H1 (cell line): ENCODE results near the gene NFX1. TPM values are rescaled to one million over a fixed set of nuclear protein-coding genes. Genes with fewer than 3 reads are reported as not detected.

ENCODE experiments used
- CTCF ChIA-PET: fragments of 300-600 bp; sonication (Branson Sonifier 250); formaldehyde crosslinking; loops from one replicate; lab custom pipeline; 2021; ENCODE audit not compliant: partially characterized antibody; lab: Charles Lee
- POLR2A ChIA-PET: fragments of 300-600 bp; sonication (Branson Sonifier 250); formaldehyde crosslinking; loops from one replicate; lab custom pipeline; 2021; ENCODE audit warnings: inconsistent platforms; ENCODE audit not compliant: partially characterized antibody; lab: Charles Lee
- DNase-seq, 2 experiments: peaks; one replicate each; pipeline versions ENCODE4 v3.0.0 to v3.0.0-alpha.2; 2010 to 2022; ENCODE audit warnings: low spot score in 2 of 2, low read depth in 1 of 2, mixed read lengths in 1 of 2
- FAIRE-seq: peaks from 2 replicates; lab custom pipeline; 2011; peaks lifted over from hg19 to GRCh38; lab: Jason Lieb, UNC
- H2AFZ ChIP-seq: 2 replicates; pipeline ENCODE4 v1.8.1; 2012; ENCODE audit warnings: low read length, inconsistent platforms
- H2AK5ac ChIP-seq: 2 replicates; pipeline ENCODE4 v1.6.1; 2013; ENCODE audit warnings: low read depth, low read length
- H2BK120ac ChIP-seq: replicated peaks from 2 replicates; pipeline ENCODE3; 2013; ENCODE audit warnings: low read depth, low read length, inconsistent platforms
- H2BK12ac ChIP-seq: 2 replicates; pipeline ENCODE4 v1.6.1; 2013; ENCODE audit warnings: low read depth, low read length
- H2BK15ac ChIP-seq: 2 replicates; pipeline ENCODE4 v1.6.1; 2013; ENCODE audit warnings: low read length
- H2BK20ac ChIP-seq: 2 replicates; pipeline ENCODE4 v1.6.1; 2013; ENCODE audit warnings: low read length
- H2BK5ac ChIP-seq: 2 replicates; pipeline ENCODE4 v1.6.1; 2013; ENCODE audit warnings: low read depth, low read length
- H3K14ac ChIP-seq: 2 replicates; pipeline ENCODE4 v1.6.1; 2013; ENCODE audit warnings: inconsistent platforms; ENCODE audit not compliant: insufficient read length
- H3K18ac ChIP-seq: 2 replicates; pipeline ENCODE4 v1.6.1; 2013; ENCODE audit warnings: low read length; ENCODE audit errors: extremely low read depth
- H3K23ac ChIP-seq: 2 replicates; pipeline ENCODE4 v1.6.1; 2013; ENCODE audit warnings: inconsistent platforms; ENCODE audit not compliant: insufficient read length
- H3K23me2 ChIP-seq: 2 replicates; pipeline ENCODE4 v1.6.1; 2013; ENCODE audit warnings: low read depth, low read length
- H3K27ac ChIP-seq: 2 replicates; pipeline ENCODE4 v1.6.1; 2011; ENCODE audit warnings: low read depth, low read length, inconsistent platforms
- H3K27me3 ChIP-seq, 4 experiments: replicated peaks in 1 of 4; 1 replicate in 1 of 4; 2 replicates in 3 of 4; pipeline versions ENCODE4 v1.6.1 to v1.8.1; 2011 to 2013; ENCODE audit warnings: low read length in 3 of 4, mild to moderate bottlenecking in 3 of 4, inconsistent platforms in 2 of 4, mixed read lengths in 2 of 4, moderate library complexity in 1 of 4; ENCODE audit not compliant: control insufficient read depth in 3 of 4, insufficient read depth in 3 of 4; ENCODE audit errors: extremely low read depth in 1 of 4
- H3K36me3 ChIP-seq, 4 experiments: 2 replicates each; pipeline versions ENCODE4 v1.6.1 to v1.8.1; 2011 to 2013; ENCODE audit warnings: mild to moderate bottlenecking in 4 of 4, low read length in 3 of 4, moderate library complexity in 2 of 4, control low read depth in 1 of 4, inconsistent platforms in 1 of 4; ENCODE audit not compliant: insufficient read depth in 4 of 4, control insufficient read depth in 2 of 4
- H3K4ac ChIP-seq: replicated peaks from 2 replicates; pipeline ENCODE3; 2013; ENCODE audit warnings: low read length, low read depth, mixed read lengths, inconsistent platforms; ENCODE audit not compliant: insufficient read length
- H3K4me1 ChIP-seq, 4 experiments: replicated peaks in 1 of 4; 1 replicate in 1 of 4; 2 replicates in 3 of 4; pipeline versions ENCODE4 v1.6.1 to v1.8.1; 2011 to 2013; ENCODE audit warnings: low read length in 3 of 4, inconsistent platforms in 2 of 4, mixed read lengths in 1 of 4; ENCODE audit not compliant: insufficient read depth in 4 of 4, control insufficient read depth in 3 of 4
- H3K4me2 ChIP-seq, 2 experiments: 2 replicates each; pipeline versions ENCODE4 v1.6.1 to v1.8.1; 2011 to 2013; ENCODE audit warnings: low read depth in 2 of 2, low read length in 2 of 2, control low read depth in 1 of 2, inconsistent platforms in 1 of 2, mild to moderate bottlenecking in 1 of 2; ENCODE audit not compliant: insufficient read depth in 1 of 2
- H3K4me3 ChIP-seq, 4 experiments: fragments of 200-600, 300-600 bp in 1 of 4; sonication (generic), shearing (Covaris generic), sonication (Bioruptor Twin) in 1 of 4; 2 replicates each; pipeline versions ENCODE4 v1.5.1 to v1.8.1; 2011 to 2016; ENCODE audit warnings: low read length in 4 of 4, low read depth in 3 of 4, control low read depth in 2 of 4, inconsistent platforms in 2 of 4, mild to moderate bottlenecking in 2 of 4, mixed read lengths in 1 of 4, moderate library complexity in 1 of 4; ENCODE audit not compliant: insufficient read depth in 2 of 4; ENCODE audit errors: extremely low read depth in 1 of 4
- H3K56ac ChIP-seq: replicated peaks from 2 replicates; pipeline ENCODE3; 2013; ENCODE audit warnings: low read depth, mild to moderate bottlenecking, mixed read lengths, low read length, inconsistent platforms; ENCODE audit not compliant: insufficient read length
- H3K79me1 ChIP-seq: 2 replicates; pipeline ENCODE4 v1.6.1; 2013; ENCODE audit warnings: low read depth, low read length, control low read depth
- H3K79me2 ChIP-seq, 2 experiments: 2 replicates each; pipeline versions ENCODE4 v1.6.1 to v1.8.1; 2012 to 2013; ENCODE audit warnings: low read length in 2 of 2, mild to moderate bottlenecking in 2 of 2, inconsistent platforms in 1 of 2; ENCODE audit not compliant: insufficient read depth in 2 of 2, control insufficient read depth in 1 of 2
- H3K9ac ChIP-seq, 4 experiments: replicated peaks in 1 of 4; 1 replicate in 1 of 4; 2 replicates in 3 of 4; pipeline versions ENCODE4 v1.6.1 to v1.8.1; 2011 to 2013; ENCODE audit warnings: low read depth in 3 of 4, low read length in 3 of 4, control low read depth in 2 of 4, mild to moderate bottlenecking in 2 of 4, moderate library complexity in 2 of 4, inconsistent platforms in 1 of 4; ENCODE audit errors: extremely low read depth in 1 of 4
- H3K9me3 ChIP-seq, 2 experiments: 2 replicates each; pipeline versions ENCODE4 v1.6.1 to v1.8.1; 2012 to 2013; ENCODE audit warnings: mild to moderate bottlenecking in 2 of 2, moderate library complexity in 2 of 2, control low read depth in 1 of 2, inconsistent platforms in 1 of 2, low read depth in 1 of 2, low read length in 1 of 2, mixed read lengths in 1 of 2; ENCODE audit not compliant: insufficient read depth in 2 of 2
- H4K20me1 ChIP-seq, 2 experiments: replicated peaks in 1 of 2; 2 replicates each; pipeline versions ENCODE3 to v1.8.1; 2011 to 2013; ENCODE audit warnings: inconsistent platforms in 2 of 2, low read length in 2 of 2, mild to moderate bottlenecking in 1 of 2; ENCODE audit not compliant: insufficient read depth in 2 of 2, control insufficient read depth in 1 of 2
- H4K5ac ChIP-seq: 2 replicates; pipeline ENCODE4 v1.6.1; 2013; ENCODE audit warnings: low read length, low read depth, mixed read lengths, inconsistent platforms; ENCODE audit not compliant: insufficient read length
- H4K8ac ChIP-seq: 2 replicates; pipeline ENCODE4 v1.8.0; 2013; ENCODE audit warnings: mild to moderate bottlenecking, moderate library complexity, low read length, inconsistent platforms; ENCODE audit not compliant: insufficient read depth; ENCODE audit errors: extremely low read depth
- H4K91ac ChIP-seq: replicated peaks from 2 replicates; pipeline ENCODE3; 2013; ENCODE audit warnings: low read length, mixed read lengths, inconsistent platforms; ENCODE audit not compliant: insufficient read length
- ATF2 ChIP-seq: IDR thresholded peaks from 2 replicates; pipeline ENCODE4 v1.6.1; 2012; ENCODE audit warnings: low read length, inconsistent platforms
- CHD1 ChIP-seq: IDR thresholded peaks from 2 replicates; pipeline ENCODE4 v1.6.1; 2012; ENCODE audit warnings: low read depth, low read length, improper control_type of control experiment
- EP300 ChIP-seq, 2 experiments: IDR thresholded peaks; 1 replicate in 1 of 2; 2 replicates in 1 of 2; pipeline ENCODE4 v1.6.1; 2011 to 2012; ENCODE audit warnings: low read depth in 2 of 2, low read length in 2 of 2, mild to moderate bottlenecking in 2 of 2, borderline replicate concordance in 1 of 2, inconsistent platforms in 1 of 2, moderate library complexity in 1 of 2
- JUN ChIP-seq: IDR thresholded peaks from 2 replicates; pipeline ENCODE4 v1.6.1; 2011; ENCODE audit warnings: low read depth, mild to moderate bottlenecking, improper control_type of control experiment, low read length
- JUND ChIP-seq: IDR thresholded peaks from 2 replicates; pipeline ENCODE4 v1.6.1; 2011; ENCODE audit warnings: mild to moderate bottlenecking, improper control_type of control experiment, low read length
- NANOG ChIP-seq: IDR thresholded peaks from 2 replicates; pipeline ENCODE4 v1.6.1; 2011; ENCODE audit warnings: low read length, low read depth, mild to moderate bottlenecking, inconsistent platforms; ENCODE audit not compliant: insufficient read depth, poor library complexity, severe bottlenecking
- POU5F1 ChIP-seq: IDR thresholded peaks from 2 replicates; pipeline ENCODE4 v1.6.1; 2011; ENCODE audit warnings: low read depth, mild to moderate bottlenecking, low read length, moderate library complexity
- RAD21 ChIP-seq, 2 experiments: IDR thresholded peaks in 1 of 2; conservative IDR thresholded peaks in 1 of 2; 2 replicates each; pipeline ENCODE4 v1.6.1; 2011; ENCODE audit warnings: low read depth in 2 of 2, low read length in 2 of 2, improper control_type of control experiment in 1 of 2, inconsistent platforms in 1 of 2, mild to moderate bottlenecking in 1 of 2, moderate library complexity in 1 of 2
- SP2 ChIP-seq: IDR thresholded peaks from 2 replicates; pipeline ENCODE4 v1.6.1; 2012; ENCODE audit warnings: mild to moderate bottlenecking, low read length, inconsistent platforms
- TAF7 ChIP-seq: optimal IDR thresholded peaks from 2 replicates; pipeline ENCODE3; 2011; ENCODE audit warnings: low read depth, mild to moderate bottlenecking, inconsistent platforms, low read length, moderate library complexity, borderline replicate concordance
- TBP ChIP-seq: IDR thresholded peaks from 2 replicates; pipeline ENCODE4 v1.6.1; 2011; ENCODE audit warnings: low read depth, low read length, improper control_type of control experiment
- WGBS, 2 experiments: shearing (Covaris generic) in 1 of 2; methylation state at CpG; one replicate each; pipeline versions ENCODE4 v1.1.6 to v1.1.7; 2013 to 2015; ENCODE audit warnings: low lambda C conversion rate in 2 of 2, mixed read lengths in 2 of 2, inconsistent platforms in 1 of 2, low coverage in 1 of 2, missing lambda C conversion rate in 1 of 2; ENCODE audit not compliant: insufficient replicate concordance in 2 of 2, insufficient coverage in 1 of 2, insufficient read length in 1 of 2; ENCODE audit errors: extremely low coverage in 1 of 2, missing lambda C conversion rate in 1 of 2; 5-methylcytosine and 5-hydroxymethylcytosine counted together
- polyA plus RNA-seq, 7 experiments: library from polyadenylated mRNA; depleted of rRNA in 3 of 7; stranded (reverse) in 5 of 7; unstranded in 2 of 7; fragments of >200 nt in 5 of 7; fragments of 200-250 nt in 2 of 7; gene quantifications; 1 replicate in 5 of 7; 2 replicates in 1 of 7; 4 replicates in 1 of 7; pipeline versions ENCODE4 v1.2.1 to v1.2.3, GENCODE V29; 2011 to 2013; ENCODE audit warnings: missing spikeins in 2 of 7, mixed read lengths in 2 of 7
- total RNA-seq: library from RNA; stranded (reverse); fragmentation: NEBNext Ultra II Directional; extraction: Animal tissue kit (Norgen Biotek cat#: 25700); gene quantifications from 2 replicates; pipeline ENCODE4 v1.2.1, GENCODE V29; 2021

Gene NFX1
- total and polyA plus RNA-seq, 2 of the 8 experiments (the other 6 are each of a cell fraction or from before 2014, with no cell fraction given): 19.4 to 28.4 TPM

GRCh38 chr9:33270146-33270545 lies 20.2 kb upstream of the NFX1 start:
- no peak overlapping the region for H3K4me2 ChIP-seq
- no peak overlapping the region for H3K56ac ChIP-seq
- H3K4me1 ChIP-seq: 0 out of 7 replicates have a peak, but pooled peaks cover 0 to 2% (median 0%) of the 10 kb centered on the region in 4 experiments
- H3K4ac ChIP-seq: no peak overlapping the region
- FAIRE-seq: no peak
- no peak overlapping the region for H3K14ac ChIP-seq
- TF ChIP-seq NANOG: no peak
- no peak for TF ChIP-seq JUND
- TF ChIP-seq TAF7: no peak
- no peak for TF ChIP-seq EP300 (IDR thresholded peaks at IDR 0.05; ENCODE audit: borderline replicate concordance in 1 of 2, low read depth in 2 of 2, low read length in 2 of 2)
- no peak for TF ChIP-seq JUN
- no peak for TF ChIP-seq TBP
- no peak for TF ChIP-seq RAD21 (IDR thresholded peaks at IDR 0.05 in 1 of 2, conservative IDR thresholded peaks at IDR 0.05 in 1 of 2; ENCODE audit: low read depth in 2 of 2, low read length in 2 of 2)
- TF ChIP-seq SP2: no peak
- TF ChIP-seq POU5F1: no peak
- no peak for TF ChIP-seq CHD1
- no peak for TF ChIP-seq ATF2
- peaks cover 5 to 48% (median 22%) of the 10 kb centered on the region in 4 experiments for H3K36me3 ChIP-seq
- H3K23ac ChIP-seq: no peak overlapping the region
- no peak for DNase-seq
- H4K20me1 ChIP-seq: no peaks in the 10 kb centered on the region
- H3K23me2 ChIP-seq: peaks cover 4% of the 10 kb centered on the region; the same call in 1 of the 2 replicates
- no peak overlapping the region for H2AK5ac ChIP-seq
- H3K27me3 ChIP-seq: no peaks in the 10 kb centered on the region
- CTCF ChIA-PET: no interaction called here
- no peak overlapping the region for H3K18ac ChIP-seq
- H4K91ac ChIP-seq: no peak overlapping the region
- no peak overlapping the region for H3K4me3 ChIP-seq
- H2BK15ac ChIP-seq: no peak overlapping the region
- no peak overlapping the region for H4K5ac ChIP-seq
- no peak overlapping the region for H2BK120ac ChIP-seq
- H3K27ac ChIP-seq: no peak overlapping the region
- no peak overlapping the region for H2BK12ac ChIP-seq
- H3K79me2 ChIP-seq: peaks cover 0 to 11% of the 10 kb centered on the region in 2 experiments; a peak in 2 of 4 replicates
- no peak overlapping the region for H4K8ac ChIP-seq
- H3K9ac ChIP-seq: no peak overlapping the region
- H2BK20ac ChIP-seq: no peak overlapping the region
- no peak overlapping the region for H2AFZ ChIP-seq
- 92% methylated on average over 3 of the region's 3 CpGs; no CpG with 5 or more reads in 1 of the 2 experiments for WGBS, 2 experiments
- POLR2A ChIA-PET: no interaction called here
- H3K9me3 ChIP-seq: no peaks in the 10 kb centered on the region
- H2BK5ac ChIP-seq: no peak overlapping the region
- H3K79me1 ChIP-seq: 0 out of 2 replicates have a peak, but pooled peaks cover 3% of the 10 kb centered on the region
